GM23338 (cell line): ENCODE results near the gene ARPC5. TPM values are rescaled to one million over a fixed set of nuclear protein-coding genes. Genes with fewer than 3 reads are reported as not detected.
A peak's percentile ranks its signal among the peaks of the same experiment; 100 is the strongest.

Experiments
- ATAC-seq: fragments of 200-7000 bp; cut with Tn5 transposase; 3 replicates; pipeline ENCODE4 v1.9.1; 2020
- DNase-seq: peaks from one replicate; pipeline ENCODE4 v3.0.0-alpha.2; 2015; ENCODE audit warnings: low spot score
- H2AFZ ChIP-seq: fragments of 200-600 bp; sonication (generic); 2 replicates; pipeline ENCODE4 v1.8.0; 2016; ENCODE audit warnings: antibody characterized with exemption, mild to moderate bottlenecking, moderate library complexity
- H3F3A ChIP-seq: fragments of 200-600 bp; sonication (generic); replicated peaks from 2 replicates; pipeline ENCODE4 v1.8.0; 2017; ENCODE audit warnings: antibody characterized with exemption, mixed run types, low read depth
- H3K27ac ChIP-seq: fragments of 200-600 bp; sonication (generic); 2 replicates; pipeline ENCODE4 v1.6.1; 2016; ENCODE audit warnings: low read depth
- H3K27me3 ChIP-seq: fragments of 200-600 bp; sonication (generic); 2 replicates; pipeline ENCODE4 v1.8.0; 2016; ENCODE audit warnings: mild to moderate bottlenecking, mixed run types, moderate library complexity; ENCODE audit not compliant: insufficient read depth
- H3K36me3 ChIP-seq: fragments of 200-600 bp; sonication (generic); 2 replicates; pipeline ENCODE4 v1.8.0; 2016; ENCODE audit warnings: mild to moderate bottlenecking; ENCODE audit not compliant: insufficient read depth
- H3K4me1 ChIP-seq: fragments of 200-600 bp; sonication (generic); 2 replicates; pipeline ENCODE4 v1.8.0; 2016; ENCODE audit warnings: mild to moderate bottlenecking, moderate library complexity; ENCODE audit not compliant: insufficient read depth
- H3K4me2 ChIP-seq: fragments of 200-600 bp; sonication (generic); 2 replicates; pipeline ENCODE4 v1.7.1; 2017; ENCODE audit warnings: mixed run types
- H3K4me3 ChIP-seq: fragments of 200-600 bp; sonication (generic); 2 replicates; pipeline ENCODE4 v1.6.1; 2016; ENCODE audit warnings: mixed run types
- H3K79me2 ChIP-seq: fragments of 200-600 bp; sonication (generic); replicated peaks from 2 replicates; pipeline ENCODE4 v1.8.0; 2017; ENCODE audit warnings: mild to moderate bottlenecking; ENCODE audit not compliant: insufficient read depth
- H3K9me2 ChIP-seq: fragments of 200-600 bp; sonication (generic); 2 replicates; pipeline ENCODE4 v1.8.0; 2017; ENCODE audit not compliant: insufficient read depth
- H4K20me1 ChIP-seq: fragments of 200-600 bp; sonication (generic); replicated peaks from 2 replicates; pipeline ENCODE4 v1.8.0; 2017; ENCODE audit warnings: mild to moderate bottlenecking; ENCODE audit not compliant: insufficient read depth
- H3K27ac Mint-ChIP-seq: 2 replicates; pipeline ENCODE4 v1.8.0; 2020; ENCODE audit warnings: inconsistent platforms, mild to moderate bottlenecking, moderate library complexity, mixed read lengths
- H3K27me3 Mint-ChIP-seq: 3 replicates; pipeline ENCODE4 v1.8.0; 2022; ENCODE audit warnings: low read depth, mild to moderate bottlenecking, moderate library complexity, mixed read lengths, inconsistent platforms; ENCODE audit not compliant: insufficient read depth, poor library complexity
- H3K36me3 Mint-ChIP-seq: 3 replicates; pipeline ENCODE4 v1.8.0; 2021; ENCODE audit warnings: low read depth, mild to moderate bottlenecking, inconsistent platforms, moderate library complexity, mixed read lengths
- H3K4me1 Mint-ChIP-seq: 3 replicates; pipeline ENCODE4 v1.8.0; 2020; ENCODE audit warnings: mild to moderate bottlenecking, inconsistent platforms, mixed read lengths
- H3K4me3 Mint-ChIP-seq: 3 replicates; pipeline ENCODE4 v1.8.0; 2021; ENCODE audit warnings: moderate library complexity, mild to moderate bottlenecking, inconsistent platforms, mixed read lengths
- H3K9me3 Mint-ChIP-seq: 3 replicates; pipeline ENCODE4 v1.8.0; 2020; ENCODE audit warnings: moderate library complexity, mild to moderate bottlenecking, inconsistent platforms, mixed read lengths
- CTCF ChIP-seq, 2 experiments: fragments of 200-600 bp in 1 of 2; sonication (generic) in 1 of 2; conservative IDR thresholded peaks; 2 replicates each; pipeline versions ENCODE4 v1.5.1 to v1.6.1; 2016 to 2017; ENCODE audit warnings: antibody characterized with exemption in 2 of 2, low read depth in 2 of 2, mild to moderate bottlenecking in 2 of 2, moderate library complexity in 1 of 2
- EZH2phosphoT487 ChIP-seq: fragments of 200-600 bp; sonication (generic); IDR thresholded peaks from one replicate; pipeline ENCODE4 v1.8.1; 2018; ENCODE audit warnings: antibody characterized with exemption; ENCODE audit not compliant: unreplicated experiment
- NANOG ChIP-seq: IDR thresholded peaks from 2 replicates; pipeline ENCODE4 v1.6.1; 2016; ENCODE audit warnings: antibody characterized with exemption, borderline replicate concordance
- POLR2AphosphoS5 ChIP-seq: IDR thresholded peaks from 2 replicates; pipeline ENCODE4 v1.6.1; 2016; ENCODE audit warnings: antibody characterized with exemption, low read depth
- REST ChIP-seq: IDR thresholded peaks from one replicate; pipeline ENCODE4 v1.6.1; 2018; ENCODE audit warnings: antibody characterized with exemption; ENCODE audit not compliant: unreplicated experiment
- ZNF114 ChIP-seq: fragments of 250-450 bp; sonication (Bioruptor Pico); IDR thresholded peaks from 2 replicates; pipeline ENCODE4 v1.5.0; 2020; ENCODE audit warnings: mild to moderate bottlenecking, moderate library complexity
- ZNF462 ChIP-seq: fragments of 250-450 bp; sonication (Bioruptor Pico); IDR thresholded peaks from 2 replicates; pipeline ENCODE4 v1.5.0; 2020; ENCODE audit warnings: mild to moderate bottlenecking, moderate library complexity
- polyA plus RNA-seq: library from polyadenylated mRNA; unstranded; fragments of >200 nt; fragmentation: Nextera tagmentation; extraction: Ambion mirVana; gene quantifications from 2 replicates; pipeline ENCODE4 v1.2.1, GENCODE V29; 2016
- total RNA-seq: library from RNA; depleted of rRNA; stranded (reverse); fragments of >200 nt; shearing (Covaris generic); gene quantifications from 2 replicates; pipeline ENCODE4 v1.2.3, GENCODE V29; 2014

Gene ARPC5
- total and polyA plus RNA-seq, 2 experiments from 2014 or later = 75.4 to 98.9 TPM

- DNase-seq (no peak), ATAC-seq (no peak)
- TF ChIP-seq ZNF114 (CRISPR knock-in tag) (no peak), EZH2phosphoT487 (no peak)
- no peaks in the 10 kb centered on the region for H3K9me2 ChIP-seq
- peak overlapping the region; percentile 83 for H3K4me2 ChIP-seq
- no peak overlapping the region for H2AFZ ChIP-seq
- peaks cover 10% of the 10 kb centered on the region; the same call in 1 of the 2 replicates for H3K36me3 ChIP-seq
- Mint-ChIP-seq H3K9me3 (no peaks in the 10 kb centered on the region), H3K27me3 (peaks cover 9% of the 10 kb centered on the region), H3K36me3 (peaks cover 12% of the 10 kb centered on the region), H3K4me3 (peak overlapping the region; percentile 98), H3K27ac (no peak overlapping the region), H3K4me1 (peaks cover 34% of the 10 kb centered on the region)
- peaks cover 18% of the 10 kb centered on the region for H3K4me1 ChIP-seq
- no peaks in the 10 kb centered on the region for H3F3A ChIP-seq
- peaks cover 26% of the 10 kb centered on the region for H3K79me2 ChIP-seq
- peak overlapping the region; percentile 71 for H3K4me3 ChIP-seq
- H4K20me1 ChIP-seq = no peaks in the 10 kb centered on the region
- H3K27ac ChIP-seq = peak overlapping the region; percentile 52
- H3K27me3 ChIP-seq = peaks cover 9% of the 10 kb centered on the region; the same call in 1 of the 2 replicates
These were observed 1.0 kb downstream of the ARPC5 start for GRCh38 chr1:183634429-183635065.

- Histone ChIP-seq H3K4me1 (peaks cover 18% of the 10 kb centered on the region), H3K4me3 (peak overlapping the region; percentile 71), H3K27ac (peak overlapping the region; percentile 52), H4K20me1 (no peaks in the 10 kb centered on the region), H3K27me3 (peaks cover 9% of the 10 kb centered on the region; the same call in 1 of the 2 replicates), H3K4me2 (peak overlapping the region; percentile 83), H2AFZ (no peak overlapping the region), H3F3A (no peaks in the 10 kb centered on the region), H3K9me2 (no peaks in the 10 kb centered on the region), H3K79me2 (peaks cover 26% of the 10 kb centered on the region), H3K36me3 (peaks cover 17% of the 10 kb centered on the region; the same call in 1 of the 2 replicates)
- ATAC-seq = peak; percentile 15
- TF ChIP-seq REST (no peak), NANOG (0 out of 2 replicates have a peak, but pooled peaks have one; percentile 19), ZNF462 (CRISPR knock-in tag) (no peak), POLR2AphosphoS5 (no peak), CTCF (conservative IDR thresholded peaks at IDR 0.05; ENCODE audit: low read depth in 2 of 2) (peak; percentile 23 to 55; a peak in 2 of 4 replicates)
- Mint-ChIP-seq H3K27me3 (peaks cover 9% of the 10 kb centered on the region), H3K4me3 (peak overlapping the region; percentile 98), H3K36me3 (peaks cover 20% of the 10 kb centered on the region), H3K27ac (peak overlapping the region; percentile 89), H3K9me3 (no peaks in the 10 kb centered on the region), H3K4me1 (peaks cover 34% of the 10 kb centered on the region)
- peak; percentile 72 for DNase-seq
These were observed 1.8 kb downstream of the ARPC5 start for GRCh38 chr1:183633676-183634343.
